GM23248 (cell line): Measurements from ENCODE around the gene LILRA6.
"Not testable (repeated sequence)": the region's sequence is repeated elsewhere in the genome, so short reads cannot be mapped to it uniquely, and the experiment has no call there.

Experiments used
- EZH2 ChIP-seq: fragments of 200-600 bp; sonication (generic); IDR thresholded peaks from 2 replicates; pipeline ENCODE4 v1.6.1; 2018; ENCODE audit warnings: antibody characterized with exemption, mild to moderate bottlenecking; ENCODE audit not compliant: insufficient read depth, poor library complexity, severe bottlenecking
- EZH2phosphoT487 ChIP-seq: fragments of 200-600 bp; sonication (generic); IDR thresholded peaks from 2 replicates; pipeline ENCODE4 v1.6.1; 2018; ENCODE audit warnings: antibody characterized with exemption, moderate library complexity, mild to moderate bottlenecking, low read depth; ENCODE audit not compliant: insufficient read depth

- not testable (repeated sequence) for TF ChIP-seq EZH2, EZH2phosphoT487
These were observed 22.9 kb downstream of the LILRA6 start for GRCh38 chr19:54219702-54220101.
